Thoracic aorta (tissue), 2 donors: Measurements from ENCODE around the gene GREM1. TPM values are rescaled to one million over a fixed set of nuclear protein-coding genes. Genes with fewer than 3 reads are reported as not detected.

Experiments
- ATAC-seq: fragments of 150-250 bp; one replicate; pipeline ENCODE4 v1.8.0; 2017; ENCODE audit warnings: low read depth; ENCODE audit not compliant: insufficient number of reproducible peaks, low FRiP score
- DNase-seq: peaks from one replicate; pipeline ENCODE4 v3.0.0-alpha.2; 2020; ENCODE audit warnings: low spot score
- H3K27ac ChIP-seq, 2 donors: fragments of 200-600 bp; sonication (generic); 1 replicate in 1 of 2; 2 replicates in 1 of 2; pipeline ENCODE4 v1.5.1; 2016; ENCODE audit warnings: mild to moderate bottlenecking in 2 of 2, moderate library complexity in 2 of 2
- H3K27me3 ChIP-seq: fragments of 200-600 bp; sonication (generic); replicated peaks from 2 replicates; pipeline ENCODE4 v1.6.0; 2016; ENCODE audit warnings: mild to moderate bottlenecking; ENCODE audit not compliant: insufficient read depth
- H3K36me3 ChIP-seq: fragments of 200-600 bp; sonication (generic); one replicate; pipeline ENCODE4 v1.5.1; 2016
- H3K4me1 ChIP-seq, 2 donors: fragments of 200-600 bp; sonication (generic); 1 replicate in 1 of 2; 2 replicates in 1 of 2; pipeline versions ENCODE4 v1.5.1 to v1.6.0; 2016; ENCODE audit warnings: low read depth in 2 of 2, mild to moderate bottlenecking in 1 of 2; ENCODE audit not compliant: control insufficient read depth in 1 of 2
- H3K4me3 ChIP-seq: fragments of 200-600 bp; sonication (generic); 2 replicates; pipeline ENCODE4 v1.5.1; 2016; ENCODE audit warnings: mild to moderate bottlenecking
- H3K9me3 ChIP-seq: fragments of 200-600 bp; sonication (generic); 2 replicates; pipeline ENCODE4 v1.5.1; 2016
- total RNA-seq, 2 donors: library from RNA; depleted of rRNA; stranded (reverse); fragments of >200 nt; gene quantifications; one replicate each; pipeline versions ENCODE4 v1.1.0 to v1.2.3, GENCODE V29; 2016
- TF ChIP-seq, protein P1 (sequence below): fragments of 200-600 bp; sonication (generic); IDR thresholded peaks from one replicate; pipeline ENCODE4 v1.5.1; 2019; ENCODE audit warnings: antibody characterized with exemption

GREM1 gene
- total RNA-seq, 2 donors from 2014 or later = 0.42 to 0.95 TPM

DNA sequence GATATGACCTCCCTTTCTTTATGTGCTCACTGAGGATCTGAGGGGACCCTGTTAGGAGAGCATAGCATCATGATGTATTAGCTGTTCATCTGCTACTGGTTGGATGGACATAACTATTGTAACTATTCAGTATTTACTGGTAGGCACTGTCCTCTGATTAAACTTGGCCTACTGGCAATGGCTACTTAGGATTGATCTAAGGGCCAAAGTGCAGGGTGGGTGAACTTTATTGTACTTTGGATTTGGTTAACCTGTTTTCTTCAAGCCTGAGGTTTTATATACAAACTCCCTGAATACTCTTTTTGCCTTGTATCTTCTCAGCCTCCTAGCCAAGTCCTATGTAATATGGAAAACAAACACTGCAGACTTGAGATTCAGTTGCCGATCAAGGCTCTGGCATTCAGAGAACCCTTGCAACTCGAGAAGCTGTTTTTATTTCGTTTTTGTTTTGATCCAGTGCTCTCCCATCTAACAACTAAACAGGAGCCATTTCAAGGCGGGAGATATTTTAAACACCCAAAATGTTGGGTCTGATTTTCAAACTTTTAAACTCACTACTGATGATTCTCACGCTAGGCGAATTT, 14.9 kb downstream of the GREM1 start:
- TF ChIP-seq, protein P1, sequence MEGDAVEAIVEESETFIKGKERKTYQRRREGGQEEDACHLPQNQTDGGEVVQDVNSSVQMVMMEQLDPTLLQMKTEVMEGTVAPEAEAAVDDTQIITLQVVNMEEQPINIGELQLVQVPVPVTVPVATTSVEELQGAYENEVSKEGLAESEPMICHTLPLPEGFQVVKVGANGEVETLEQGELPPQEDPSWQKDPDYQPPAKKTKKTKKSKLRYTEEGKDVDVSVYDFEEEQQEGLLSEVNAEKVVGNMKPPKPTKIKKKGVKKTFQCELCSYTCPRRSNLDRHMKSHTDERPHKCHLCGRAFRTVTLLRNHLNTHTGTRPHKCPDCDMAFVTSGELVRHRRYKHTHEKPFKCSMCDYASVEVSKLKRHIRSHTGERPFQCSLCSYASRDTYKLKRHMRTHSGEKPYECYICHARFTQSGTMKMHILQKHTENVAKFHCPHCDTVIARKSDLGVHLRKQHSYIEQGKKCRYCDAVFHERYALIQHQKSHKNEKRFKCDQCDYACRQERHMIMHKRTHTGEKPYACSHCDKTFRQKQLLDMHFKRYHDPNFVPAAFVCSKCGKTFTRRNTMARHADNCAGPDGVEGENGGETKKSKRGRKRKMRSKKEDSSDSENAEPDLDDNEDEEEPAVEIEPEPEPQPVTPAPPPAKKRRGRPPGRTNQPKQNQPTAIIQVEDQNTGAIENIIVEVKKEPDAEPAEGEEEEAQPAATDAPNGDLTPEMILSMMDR = no peak
- ATAC-seq (no peak), DNase-seq (no peak)
- Histone ChIP-seq H3K9me3 (no peaks in the 10 kb centered on the region), H3K4me3 (no peak overlapping the region), H3K36me3 (no peaks in the 10 kb centered on the region), H3K27me3 (no peaks in the 10 kb centered on the region), H3K4me1 (no peaks in the 10 kb centered on the region), H3K27ac (no peak overlapping the region)

DNA sequence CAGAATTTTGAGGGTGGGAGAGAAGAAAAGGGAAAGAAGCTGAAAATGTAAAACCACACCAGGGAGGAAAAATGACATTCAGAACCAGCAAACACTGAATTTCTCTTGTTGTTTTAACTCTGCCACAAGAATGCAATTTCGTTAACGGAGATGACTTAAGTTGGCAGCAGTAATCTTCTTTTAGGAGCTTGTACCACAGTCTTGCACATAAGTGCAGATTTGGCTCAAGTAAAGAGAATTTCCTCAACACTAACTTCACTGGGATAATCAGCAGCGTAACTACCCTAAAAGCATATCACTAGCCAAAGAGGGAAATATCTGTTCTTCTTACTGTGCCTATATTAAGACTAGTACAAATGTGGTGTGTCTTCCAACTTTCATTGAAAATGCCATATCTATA, 15.5 kb downstream of the GREM1 start:
- H3K27me3 ChIP-seq = no peaks in the 10 kb centered on the region
- no peak for ATAC-seq
- TF ChIP-seq, protein P1 = no peak

DNA sequence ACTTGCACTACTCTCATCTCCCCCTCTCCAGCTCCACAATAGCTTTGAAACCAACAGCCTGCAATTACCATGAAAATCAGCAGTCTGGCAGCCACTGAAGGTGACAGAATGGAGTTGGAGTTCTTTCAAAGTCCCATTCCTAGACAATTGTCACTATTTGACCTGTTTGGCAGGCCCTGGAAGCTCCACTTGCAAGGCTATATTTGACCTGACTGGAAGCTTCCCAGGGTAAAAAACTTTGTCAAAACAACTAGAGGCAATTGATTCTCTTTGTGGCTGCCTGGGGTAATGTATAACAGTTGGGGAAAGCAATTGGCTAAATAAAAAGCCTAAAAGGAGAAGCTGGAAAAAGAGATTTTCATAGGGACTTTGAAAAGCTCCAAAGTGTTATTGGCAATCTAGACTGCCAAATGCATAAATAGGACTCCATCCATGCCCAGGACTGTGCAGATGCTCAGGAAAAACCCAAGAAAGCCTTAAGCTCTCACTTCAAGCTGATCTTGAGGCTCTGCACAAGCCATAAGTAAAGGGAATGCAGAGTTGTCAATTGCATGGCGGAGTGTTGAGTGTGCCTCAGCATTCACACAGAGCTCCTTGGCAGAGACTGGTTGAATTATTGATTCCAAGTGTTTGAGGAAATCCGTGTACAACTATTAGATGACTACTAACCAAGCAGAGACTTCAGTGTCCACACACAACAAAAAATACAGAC, 18.3 kb downstream of the GREM1 start:
- Histone ChIP-seq H3K36me3 (no peaks in the 10 kb centered on the region), H3K27me3 (no peaks in the 10 kb centered on the region), H3K9me3 (no peaks in the 10 kb centered on the region), H3K27ac (no peak overlapping the region), H3K4me1 (no peaks in the 10 kb centered on the region), H3K4me3 (no peak overlapping the region)
- ATAC-seq (no peak), DNase-seq (no peak)
- TF ChIP-seq, protein P1 = no peak

More for the DNA sequence above, 15.5 kb downstream of the GREM1 start:
- Histone ChIP-seq H3K9me3 (no peaks in the 10 kb centered on the region), H3K4me3 (no peak overlapping the region), H3K27ac (no peak overlapping the region), H3K36me3 (no peaks in the 10 kb centered on the region), H3K4me1 (no peaks in the 10 kb centered on the region)
- no peak for DNase-seq

- H3K4me3 ChIP-seq = no peak overlapping the region
- TF ChIP-seq, protein P1 = no peak
- DNase-seq = no peak
- no peak overlapping the region for H3K27ac ChIP-seq
- ATAC-seq = no peak
- H3K4me1 ChIP-seq = no peaks in the 10 kb centered on the region
- no peaks in the 10 kb centered on the region for H3K36me3 ChIP-seq
- H3K9me3 ChIP-seq = no peaks in the 10 kb centered on the region
- H3K27me3 ChIP-seq = no peaks in the 10 kb centered on the region
Observed at GRCh38 chr15:32736701-32737061, 18.9 kb downstream of the GREM1 start.

- Histone ChIP-seq H3K4me3 (no peak overlapping the region), H3K4me1 (no peaks in the 10 kb centered on the region), H3K36me3 (no peaks in the 10 kb centered on the region), H3K27me3 (no peaks in the 10 kb centered on the region), H3K9me3 (no peaks in the 10 kb centered on the region), H3K27ac (no peak overlapping the region)
- TF ChIP-seq, protein P1 = no peak
- DNase-seq (no peak), ATAC-seq (no peak)
Observed at GRCh38 chr15:32737304-32737703, 19.5 kb downstream of the GREM1 start.
